HCT116 (cell line): Measurements from ENCODE around the gene GRID2. TPM values are rescaled to one million over a fixed set of nuclear protein-coding genes. Genes with fewer than 3 reads are reported as not detected.
"Not testable (repeated sequence)": the region's sequence is repeated elsewhere in the genome, so short reads cannot be mapped to it uniquely, and the experiment has no call there.

ENCODE experiments used
- ATAC-seq: fragments of 200-7000 bp; cut with Tn5 transposase; 2 replicates; pipeline ENCODE4 v1.9.1; 2020; ENCODE audit warnings: mild to moderate bottlenecking, moderate library complexity
- BruUV-seq: library from RNA; stranded (reverse); fragments of 400-500 nt; replicated peaks from 2 replicates; lab custom pipeline; 2021; lab: Mats Ljungman, UMichigan
- CTCF ChIA-PET: fragments of 300-600 bp; sonication (Branson Sonifier 250); formaldehyde crosslinking; loops from one replicate; lab custom pipeline; 2021; ENCODE audit warnings: antibody characterized with exemption; lab: Charles Lee
- POLR2A ChIA-PET: fragments of 300-600, 350-600 bp; sonication (Branson Sonifier 250); formaldehyde crosslinking; loops from one replicate; lab custom pipeline; 2021; ENCODE audit warnings: antibody characterized with exemption; lab: Charles Lee
- RAD21 ChIA-PET, 2 experiments: fragments of 300-600 bp; sonication (Branson Sonifier 250); formaldehyde crosslinking; loops; one replicate each; lab custom pipeline; 2023; ENCODE audit warnings: low total read pairs in 2 of 2; ENCODE audit not compliant: uncharacterized antibody in 2 of 2, unreplicated experiment in 2 of 2, low non-redundant PET in 1 of 2; lab: Charles Lee
- DNase-seq: peaks from one replicate; pipeline ENCODE4 v3.0.0-alpha.2; 2010; ENCODE audit warnings: low read depth, low spot score
- H2AFZ ChIP-seq: fragments of 200-600 bp; shearing (Covaris generic), sonication (generic); 2 replicates; pipeline ENCODE4 v1.6.1; 2017; ENCODE audit warnings: low read depth, mixed run types, mixed read lengths, antibody characterized with exemption, low read length; ENCODE audit not compliant: poor library complexity, severe bottlenecking
- H3K27ac ChIP-seq: 2 replicates; pipeline ENCODE4 v1.5.1; 2012; ENCODE audit warnings: low read depth, low read length
- H3K27me3 ChIP-seq: fragments of 200-600 bp; sonication (generic); 2 replicates; pipeline ENCODE4 v1.6.1; 2016; ENCODE audit warnings: mixed run types, low read length, mixed read lengths; ENCODE audit not compliant: insufficient read depth
- H3K36me3 ChIP-seq, 2 experiments: fragments of 200-500 bp in 1 of 2; fragments of 200-600 bp in 1 of 2; sonication (Bioruptor generic) in 1 of 2; sonication (generic) in 1 of 2; 2 replicates each; pipeline versions ENCODE4 v1.5.1 to v1.6.1; 2014 to 2016; ENCODE audit warnings: low read length in 2 of 2, inconsistent platforms in 1 of 2, mixed read lengths in 1 of 2, mixed run types in 1 of 2; ENCODE audit not compliant: insufficient read depth in 2 of 2, control insufficient read depth in 1 of 2
- H3K4me1 ChIP-seq, 2 experiments: fragments of 200-600 bp in 1 of 2; sonication (generic) in 1 of 2; 2 replicates each; pipeline versions ENCODE4 v1.5.1 to v1.6.1; 2012 to 2017; ENCODE audit warnings: low read length in 2 of 2, inconsistent platforms in 1 of 2, mild to moderate bottlenecking in 1 of 2, mixed read lengths in 1 of 2, mixed run types in 1 of 2, moderate library complexity in 1 of 2; ENCODE audit not compliant: insufficient read depth in 2 of 2, control insufficient read depth in 1 of 2
- H3K4me2 ChIP-seq: fragments of 200-600 bp; sonication (generic); 2 replicates; pipeline ENCODE4 v1.6.1; 2017; ENCODE audit warnings: mixed run types, low read length, mixed read lengths
- H3K4me3 ChIP-seq, 2 experiments: fragments of 200-600 bp in 1 of 2; sonication (generic) in 1 of 2; replicated peaks in 1 of 2; 2 replicates each; pipeline ENCODE4 v1.5.1; 2011 to 2016; ENCODE audit warnings: low read length in 2 of 2, control low read depth in 1 of 2, low read depth in 1 of 2, mild to moderate bottlenecking in 1 of 2, mixed read lengths in 1 of 2, mixed run types in 1 of 2
- H3K79me2 ChIP-seq: fragments of 200-600 bp; sonication (generic); 2 replicates; pipeline ENCODE4 v1.6.1; 2017; ENCODE audit warnings: mild to moderate bottlenecking, mixed run types, low read length, moderate library complexity, mixed read lengths; ENCODE audit not compliant: insufficient read depth
- H3K9ac ChIP-seq: fragments of 200-600 bp; sonication (generic); 2 replicates; pipeline ENCODE4 v1.6.1; 2016; ENCODE audit warnings: low read length, mixed read lengths
- H3K9me2 ChIP-seq: fragments of 200-600 bp; sonication (generic), shearing (Covaris generic); 2 replicates; pipeline ENCODE4 v1.6.1; 2017; ENCODE audit warnings: mixed run types, mild to moderate bottlenecking, moderate library complexity; ENCODE audit not compliant: insufficient read depth
- H3K9me3 ChIP-seq, 2 experiments: fragments of 200-500 bp in 1 of 2; fragments of 200-600 bp in 1 of 2; sonication (Bioruptor generic) in 1 of 2; sonication (generic) in 1 of 2; 2 replicates each; pipeline ENCODE4 v1.6.1; 2014 to 2017; ENCODE audit warnings: low read length in 2 of 2, mixed read lengths in 2 of 2, inconsistent platforms in 1 of 2, low read depth in 1 of 2, mild to moderate bottlenecking in 1 of 2, mixed run types in 1 of 2, moderate library complexity in 1 of 2; ENCODE audit not compliant: control insufficient read depth in 1 of 2, insufficient read depth in 1 of 2
- H4K20me1 ChIP-seq: fragments of 200-600 bp; sonication (generic), shearing (Covaris generic); 2 replicates; pipeline ENCODE4 v1.6.1; 2017; ENCODE audit warnings: mixed run types, mild to moderate bottlenecking, moderate library complexity; ENCODE audit not compliant: insufficient read depth
- CBX3 ChIP-seq: IDR thresholded peaks from 2 replicates; pipeline ENCODE4 v1.6.1; 2012; ENCODE audit warnings: low read depth
- CEBPB ChIP-seq: IDR thresholded peaks from 2 replicates; pipeline ENCODE4 v1.6.1; 2012; ENCODE audit warnings: low read depth
- CTCF ChIP-seq, 3 experiments: fragments of 200-600 bp in 1 of 3; sonication (generic) in 1 of 3; IDR thresholded peaks in 2 of 3; conservative IDR thresholded peaks in 1 of 3; 2 replicates each; pipeline ENCODE4 v1.5.1; 2012 to 2017; ENCODE audit warnings: low read depth in 2 of 3, low read length in 2 of 3, antibody characterized with exemption in 1 of 3, borderline replicate concordance in 1 of 3, control low read depth in 1 of 3, mild to moderate bottlenecking in 1 of 3, mixed read lengths in 1 of 3, mixed run types in 1 of 3, moderate library complexity in 1 of 3; ENCODE audit not compliant: insufficient read depth in 1 of 3
- EGR1 ChIP-seq: IDR thresholded peaks from 2 replicates; pipeline ENCODE4 v1.6.1; 2012; ENCODE audit warnings: low read depth
- EZH2 ChIP-seq: fragments of 200-600 bp; sonication (generic); IDR thresholded peaks from 2 replicates; pipeline ENCODE4 v1.6.1; 2017; ENCODE audit warnings: antibody characterized with exemption, mixed run types
- EZH2phosphoT487 ChIP-seq: fragments of 200-600 bp; IDR thresholded peaks from 2 replicates; pipeline ENCODE4 v1.6.1; 2018; ENCODE audit warnings: antibody characterized with exemption, borderline replicate concordance
- FOSL1 ChIP-seq: IDR thresholded peaks from 2 replicates; pipeline ENCODE4 v1.6.1; 2012; ENCODE audit warnings: low read depth
- JUND ChIP-seq: IDR thresholded peaks from 2 replicates; pipeline ENCODE4 v1.6.1; 2012
- SIN3A ChIP-seq: IDR thresholded peaks from 2 replicates; pipeline ENCODE4 v1.6.1; 2012; ENCODE audit warnings: low read depth
- SP1 ChIP-seq: IDR thresholded peaks from 2 replicates; pipeline ENCODE4 v1.6.1; 2012; ENCODE audit warnings: low read depth
- intact Hi-C: fragments of 100-400 bp; cut with micrococcal nuclease; formaldehyde crosslinking; loops from 2 replicates; pipeline ENCODE4 v1.10.0; 2022
- total RNA-seq: library from RNA; stranded (reverse); gene quantifications from one replicate; pipeline ENCODE4 v1.2.1, GENCODE V29; 2021; ENCODE audit not compliant: unreplicated experiment
- TF ChIP-seq, protein P1 (sequence below): IDR thresholded peaks from 2 replicates; pipeline ENCODE4 v1.6.1; 2012

The GRID2 gene
- total RNA-seq, 1 experiment from 2014 or later = not detected

DNA sequence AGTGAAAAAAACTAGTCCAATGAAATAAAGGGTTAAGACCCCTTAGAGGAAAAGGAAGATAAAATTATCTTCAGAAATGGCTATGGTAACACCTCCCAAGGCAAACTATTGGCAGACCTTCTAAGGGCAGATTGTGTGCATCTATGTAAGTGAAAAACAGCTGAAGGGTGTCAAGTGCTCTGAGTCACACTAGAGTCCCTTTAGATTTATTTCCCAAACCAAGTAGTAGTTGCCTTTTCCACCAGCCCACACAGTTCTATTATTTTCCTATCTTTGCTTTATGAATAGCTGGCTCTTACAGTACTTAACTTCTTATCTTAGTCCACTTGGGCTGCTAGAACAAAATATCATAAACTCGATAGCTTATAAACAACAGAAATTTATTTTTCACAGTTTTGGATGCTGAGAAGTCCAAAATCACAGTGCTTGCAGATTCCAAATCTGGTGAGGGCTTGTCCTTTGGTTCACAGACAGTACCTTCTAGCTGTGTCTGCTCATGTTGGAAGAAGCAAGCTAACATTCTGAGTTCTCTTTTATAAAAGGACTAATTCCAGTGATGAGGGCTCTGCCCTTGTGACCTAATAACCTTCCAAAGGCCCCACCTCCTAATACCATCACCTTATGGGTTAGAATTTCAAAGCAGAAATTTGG, 143.6 kb downstream of the GRID2 start:
- TF ChIP-seq, protein P1, sequence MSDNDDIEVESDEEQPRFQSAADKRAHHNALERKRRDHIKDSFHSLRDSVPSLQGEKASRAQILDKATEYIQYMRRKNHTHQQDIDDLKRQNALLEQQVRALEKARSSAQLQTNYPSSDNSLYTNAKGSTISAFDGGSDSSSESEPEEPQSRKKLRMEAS = no peak
- CTCF ChIA-PET = no interaction called here
- ATAC-seq (no peak), DNase-seq (no peak)
- H3K79me2 ChIP-seq = no peaks in the 10 kb centered on the region
- no peaks in the 10 kb centered on the region for H3K9me3 ChIP-seq
- no peaks in the 10 kb centered on the region for H3K36me3 ChIP-seq
- H2AFZ ChIP-seq = no peak overlapping the region
- H3K27ac ChIP-seq = no peak overlapping the region
- no TSS peak for BruUV-seq
- H3K27me3 ChIP-seq = no peaks in the 10 kb centered on the region
- POLR2A ChIA-PET = no interaction called here
- RAD21 ChIA-PET = no interaction called here
- no peaks in the 10 kb centered on the region for H4K20me1 ChIP-seq
- H3K4me1 ChIP-seq = no peaks in the 10 kb centered on the region
- intact Hi-C loops = no loop called here
- H3K9me2 ChIP-seq = peaks cover 4% of the 10 kb centered on the region; the same call in 1 of the 2 replicates
- H3K9ac ChIP-seq = no peak overlapping the region
- H3K4me2 ChIP-seq = no peak overlapping the region
- H3K4me3 ChIP-seq = no peak overlapping the region

GRCh38 chr4:92448176-92448575, 144.4 kb downstream of the GRID2 start:
- RAD21 ChIA-PET, BruUV-seq, H3K4me2 ChIP-seq, CTCF ChIA-PET, H2AFZ ChIP-seq, POLR2A ChIA-PET, H3K4me3 ChIP-seq, H3K27me3 ChIP-seq, H3K9me3 ChIP-seq, DNase-seq, H3K4me1 ChIP-seq, H3K27ac ChIP-seq, H3K9ac ChIP-seq, intact Hi-C loops, H4K20me1 ChIP-seq, H3K79me2 ChIP-seq, H3K36me3 ChIP-seq, ATAC-seq, H3K9me2 ChIP-seq: not testable (repeated sequence)

DNA sequence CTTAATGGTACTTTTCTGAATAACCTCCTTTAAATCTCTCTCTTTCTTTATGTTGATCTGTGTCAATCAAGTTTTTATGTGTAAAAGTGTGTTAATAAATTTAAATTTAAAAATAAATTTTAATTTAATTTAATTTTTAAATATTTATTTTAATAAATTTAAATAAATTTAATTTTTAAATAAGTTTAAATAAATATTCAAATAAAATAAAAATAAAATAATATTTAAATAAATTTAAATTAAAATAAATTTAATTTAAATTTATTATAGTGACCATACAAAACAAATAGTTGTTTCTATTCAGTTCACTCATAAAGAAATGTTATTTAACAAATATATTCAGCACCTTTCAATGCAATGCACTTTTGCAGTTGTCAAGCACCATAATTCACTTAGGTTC, 146.9 kb downstream of the GRID2 start:
- ChIA-PET RAD21 (no interaction called here), POLR2A (no interaction called here), CTCF (no interaction called here)
- Histone ChIP-seq H3K27me3 (no peaks in the 10 kb centered on the region), H3K4me1 (no peaks in the 10 kb centered on the region), H2AFZ (peak overlapping the region; percentile 40), H3K36me3 (no peaks in the 10 kb centered on the region), H3K9me3 (no peaks in the 10 kb centered on the region), H4K20me1 (no peaks in the 10 kb centered on the region), H3K4me2 (no peak overlapping the region), H3K9ac (no peak overlapping the region), H3K27ac (no peak overlapping the region), H3K4me3 (no peak overlapping the region), H3K9me2 (peaks cover 4% of the 10 kb centered on the region; the same call in 1 of the 2 replicates), H3K79me2 (no peaks in the 10 kb centered on the region)
- DNase-seq (no peak), ATAC-seq (no peak)
- intact Hi-C loops = no loop called here
- no TSS peak for BruUV-seq
- TF ChIP-seq SP1 = no peak
- TF ChIP-seq FOSL1 = no peak
- TF ChIP-seq EZH2phosphoT487 = no peak
- no peak for TF ChIP-seq EGR1
- TF ChIP-seq EZH2 = no peak
- TF ChIP-seq CBX3 = no peak
- no peak for TF ChIP-seq JUND
- no peak for TF ChIP-seq CTCF (IDR thresholded peaks at IDR 0.05 in 2 of 3, conservative IDR thresholded peaks at IDR 0.05 in 1 of 3; ENCODE audit: borderline replicate concordance in 1 of 3, insufficient read depth in 1 of 3, low read depth in 2 of 3, low read length in 2 of 3)
- no peak for TF ChIP-seq SIN3A
- no peak for TF ChIP-seq CEBPB
